SK-N-SH treated with all-trans-retinoic acid at 6 μM for 48 hours (cell line): ENCODE results near the gene ZBTB39.
"Not testable (repeated sequence)": the region's sequence is repeated elsewhere in the genome, so short reads cannot be mapped to it uniquely, and the experiment has no call there.

Experiments used
- GLIS3 ChIP-seq: fragments of 250-450 bp; sonication (Bioruptor Pico); IDR thresholded peaks from 2 replicates; pipeline ENCODE4 v1.5.0; 2020; ENCODE audit warnings: mild to moderate bottlenecking, moderate library complexity
- RARB ChIP-seq: fragments of 250-450 bp; sonication (Bioruptor Pico); IDR thresholded peaks from 2 replicates; pipeline ENCODE4 v1.8.0; 2021; ENCODE audit warnings: mild to moderate bottlenecking, moderate library complexity

DNA sequence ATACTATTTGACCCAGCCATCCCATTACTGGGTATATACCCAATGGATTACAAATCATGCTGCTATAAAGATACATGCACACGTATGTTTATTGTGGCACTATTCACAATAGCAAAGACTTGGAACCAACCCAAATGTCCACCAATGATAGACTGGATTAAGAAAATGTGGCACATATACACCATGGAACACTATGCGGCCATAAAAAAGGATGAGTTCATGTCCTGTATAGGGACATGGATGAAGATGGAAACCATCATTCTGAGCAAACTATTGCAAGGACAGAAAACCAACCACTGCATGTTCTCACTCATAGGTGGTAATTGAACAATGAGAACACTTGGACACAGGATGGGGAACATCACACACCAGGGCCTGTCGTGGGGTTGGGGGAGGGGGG is 32.1 kb downstream of the ZBTB39 start:
- not testable (repeated sequence) for TF ChIP-seq RARB; GLIS3 (CRISPR knock-in tag)
